ENCODE data around the gene ANKS1A.
A peak's percentile ranks its signal among the peaks of the same experiment; 100 is the strongest.

Gene ANKS1A

GRCh38 chr6:35026434-35027222, 137.6 kb downstream of the ANKS1A start:
- no peak for DNase-seq

DNA sequence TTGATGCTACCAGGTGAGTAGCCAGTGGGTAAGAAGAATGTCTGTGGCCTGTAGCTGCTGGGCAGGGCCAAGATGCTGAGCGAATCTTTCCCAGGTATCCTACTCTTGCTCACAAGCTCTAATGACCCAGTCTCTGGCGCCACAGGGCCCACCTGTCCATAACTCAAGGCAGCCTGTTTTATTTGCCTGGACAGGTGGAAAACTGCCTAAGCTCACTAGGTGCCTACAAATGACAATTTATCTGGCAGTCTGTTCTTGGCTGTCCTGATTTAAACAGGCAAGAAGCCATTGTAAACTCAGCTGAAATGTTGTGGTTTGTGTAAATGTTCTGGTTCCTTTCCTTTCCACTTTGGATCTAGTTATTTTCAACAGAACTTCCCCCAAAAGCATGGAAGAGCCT, 138.8 kb downstream of the ANKS1A start:
- no peak for DNase-seq

GRCh38 chr6:35028781-35029769, 140.0 kb downstream of the ANKS1A start:
- DNase-seq = no peak

- no peak for DNase-seq
These were observed 141.0 kb downstream of the ANKS1A start for GRCh38 chr6:35030099-35030498.

- DNase-seq = no peak
These were observed 142.8 kb downstream of the ANKS1A start for GRCh38 chr6:35031611-35032529.

DNA sequence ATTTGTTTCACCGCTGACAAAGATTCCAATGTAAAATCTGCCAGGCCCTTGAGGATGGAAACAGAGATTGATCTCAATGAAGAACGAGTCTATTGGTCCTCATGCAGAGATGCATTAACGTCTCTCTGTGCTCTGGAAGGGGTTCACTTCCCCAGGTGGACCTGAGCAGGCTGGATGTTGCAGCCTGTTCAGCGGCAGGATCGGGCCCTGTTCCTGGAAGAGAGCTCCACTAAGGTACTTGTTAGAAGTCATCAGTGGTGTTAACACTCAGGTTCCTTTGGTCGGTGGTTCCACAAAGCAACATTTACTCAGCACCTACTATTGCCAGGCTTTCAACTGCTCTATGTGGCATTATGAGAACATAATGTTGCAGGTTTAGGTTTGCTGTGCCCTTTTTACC, 144.6 kb downstream of the ANKS1A start:
- no peak for DNase-seq

DNA sequence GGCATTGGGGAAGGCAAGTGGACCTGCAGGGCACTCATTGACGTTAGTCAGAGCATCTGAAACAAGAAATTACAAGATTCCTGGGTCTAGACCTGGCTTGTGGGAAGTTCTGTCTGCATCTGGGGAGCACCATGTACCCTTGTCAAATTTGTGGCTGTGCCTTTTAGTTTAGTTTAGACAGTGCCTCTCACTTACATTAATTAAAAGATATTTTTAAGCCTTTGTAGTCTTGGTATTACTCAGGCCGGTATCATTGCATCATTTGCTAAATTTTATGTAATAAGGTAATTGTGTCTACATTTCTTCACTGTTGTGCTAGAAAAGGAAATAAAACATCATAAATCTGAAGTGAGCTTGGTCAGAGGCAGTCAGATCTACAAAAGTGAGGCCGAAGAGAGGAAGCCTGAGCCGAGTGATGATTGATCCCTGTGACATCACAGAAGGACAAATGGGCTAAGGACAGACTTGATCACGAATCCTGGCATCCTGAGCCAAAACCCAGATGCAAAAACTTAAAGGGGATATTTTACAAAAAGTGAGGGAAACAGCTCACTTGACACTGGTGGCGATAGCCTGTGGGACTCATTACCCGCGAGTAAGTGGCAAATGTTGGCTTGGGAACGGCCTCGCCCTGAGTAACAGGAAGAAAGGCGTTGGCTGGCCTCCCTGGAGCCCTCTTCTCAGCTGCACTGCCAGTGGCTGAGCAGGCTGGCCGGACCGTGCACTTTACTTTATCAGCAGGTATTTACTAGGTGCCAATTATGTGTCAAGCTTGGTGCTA, 145.5 kb downstream of the ANKS1A start:
- peak in 1 of 2 donors; percentile 32 for DNase-seq

DNA sequence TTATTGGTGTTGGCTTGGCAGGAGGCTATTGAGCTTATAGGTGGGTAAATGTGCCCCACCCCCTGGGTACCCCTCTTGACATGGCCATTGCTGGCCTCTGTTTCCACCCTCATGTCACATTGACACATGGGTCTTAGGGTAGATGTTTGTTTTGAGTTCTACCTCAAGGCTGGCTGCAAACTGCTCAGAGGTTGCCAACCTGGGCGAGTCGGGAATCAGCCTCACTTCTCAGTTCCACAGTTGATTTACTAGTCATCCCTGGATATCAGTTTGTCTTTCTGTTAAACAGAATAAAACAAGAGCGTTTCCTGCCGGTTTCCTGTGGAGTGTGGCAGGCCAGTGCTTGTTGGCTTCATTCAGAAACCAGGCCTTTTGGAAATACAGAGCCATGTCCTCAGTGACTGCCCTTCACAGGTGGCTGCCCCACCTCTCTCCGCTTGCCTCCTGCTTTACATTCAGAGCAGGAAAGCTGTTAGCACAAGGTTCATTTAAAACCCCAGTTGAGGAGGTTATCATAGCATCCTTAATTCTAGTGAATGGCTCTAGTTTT, 146.5 kb downstream of the ANKS1A start:
- no peak for DNase-seq

DNA sequence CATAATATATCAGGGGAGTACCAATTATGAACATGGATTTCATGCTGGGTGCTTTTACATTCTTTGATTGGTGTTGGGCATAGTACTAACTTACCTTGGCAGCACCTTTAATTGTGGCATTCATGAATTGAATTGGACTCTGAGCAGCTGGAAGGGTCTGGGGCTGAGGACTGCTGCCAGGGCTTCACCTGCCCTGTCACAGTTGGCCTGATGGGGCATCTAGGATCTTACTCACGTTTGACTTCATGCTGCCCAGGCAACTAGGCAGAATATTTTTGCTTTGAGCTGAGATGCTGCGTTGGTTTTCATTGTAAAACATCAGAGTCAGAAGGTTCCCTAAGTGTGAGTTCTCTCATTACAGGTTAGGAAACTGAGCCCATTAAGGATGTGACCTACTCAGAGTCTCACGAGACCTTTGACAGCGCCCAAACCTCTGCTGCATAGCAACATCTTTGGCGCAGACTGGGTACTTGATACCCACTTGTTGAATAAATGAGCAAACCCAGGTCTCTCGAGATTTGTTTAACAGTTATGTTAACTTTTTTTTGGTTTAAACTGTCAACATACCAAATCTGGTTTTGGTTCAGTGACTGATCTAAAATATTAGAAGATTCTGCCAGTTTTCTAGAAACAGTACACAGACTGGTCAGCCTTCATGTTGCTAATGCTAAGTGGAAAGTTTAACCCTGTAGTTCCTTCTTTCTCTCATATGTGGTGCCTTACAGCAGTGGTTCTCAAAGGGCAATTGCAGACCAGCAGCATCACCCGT, 147.2 kb downstream of the ANKS1A start:
- DNase-seq = no peak

DNA sequence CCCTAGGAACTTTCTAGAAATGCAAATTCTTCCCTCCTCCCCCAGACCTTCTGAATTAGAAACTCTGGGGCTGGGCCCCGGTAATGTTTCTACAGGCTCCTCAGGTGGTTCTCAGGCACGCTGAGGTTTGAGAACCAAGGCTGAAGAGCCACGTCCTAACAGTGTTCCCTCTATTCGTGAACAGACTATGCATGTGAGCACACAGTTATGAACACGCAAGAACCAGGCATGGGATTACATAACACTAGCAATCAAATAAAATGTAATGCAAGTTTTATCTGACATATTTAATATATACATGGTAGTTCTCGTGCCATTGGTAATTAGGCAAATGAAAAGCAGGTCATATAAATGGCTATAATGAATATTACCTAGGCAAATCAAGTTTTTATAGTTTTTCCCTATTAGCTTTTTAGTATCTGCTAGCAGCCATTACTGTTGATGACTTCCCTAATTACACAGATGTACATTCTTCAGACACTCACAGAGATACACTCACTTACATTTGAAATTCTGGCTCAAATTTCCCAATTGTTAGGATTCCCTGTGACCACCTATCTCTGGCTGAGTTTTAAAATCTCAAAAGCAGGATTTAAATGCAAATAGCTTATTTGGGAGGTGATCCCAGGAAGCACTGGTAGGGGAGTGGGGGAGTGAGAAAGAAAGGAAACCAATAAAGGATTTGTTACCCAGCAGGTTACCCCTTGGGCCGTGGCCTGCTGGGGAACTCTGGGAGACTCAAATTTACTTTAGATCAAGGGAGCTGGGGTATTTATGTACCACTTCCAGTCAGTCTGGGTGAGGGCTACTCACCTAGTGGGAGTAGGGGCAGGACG, 148.0 kb downstream of the ANKS1A start:
- no peak for DNase-seq

- no peak for DNase-seq
These were observed 148.6 kb downstream of the ANKS1A start for GRCh38 chr6:35037664-35038038.

DNA sequence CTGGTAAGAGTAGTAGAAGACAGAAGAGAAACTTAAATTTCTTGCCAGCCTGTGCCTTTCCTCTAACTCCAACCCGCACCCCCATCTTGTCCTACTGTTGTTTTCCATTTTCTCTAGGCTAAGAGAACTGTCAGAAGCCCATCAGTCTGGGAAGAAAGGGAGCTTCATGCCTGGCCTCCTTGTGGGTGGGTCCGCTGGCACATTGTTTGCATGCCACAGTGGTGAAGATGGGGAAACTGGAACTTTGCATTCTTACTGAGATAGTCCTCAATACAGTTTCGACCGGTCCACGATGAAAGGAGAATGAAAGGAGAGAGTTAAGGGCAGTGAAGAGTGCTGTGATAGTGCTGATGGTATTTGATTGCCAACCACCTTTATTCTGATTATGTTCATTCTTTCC, 149.0 kb downstream of the ANKS1A start:
- DNase-seq = no peak

DNA sequence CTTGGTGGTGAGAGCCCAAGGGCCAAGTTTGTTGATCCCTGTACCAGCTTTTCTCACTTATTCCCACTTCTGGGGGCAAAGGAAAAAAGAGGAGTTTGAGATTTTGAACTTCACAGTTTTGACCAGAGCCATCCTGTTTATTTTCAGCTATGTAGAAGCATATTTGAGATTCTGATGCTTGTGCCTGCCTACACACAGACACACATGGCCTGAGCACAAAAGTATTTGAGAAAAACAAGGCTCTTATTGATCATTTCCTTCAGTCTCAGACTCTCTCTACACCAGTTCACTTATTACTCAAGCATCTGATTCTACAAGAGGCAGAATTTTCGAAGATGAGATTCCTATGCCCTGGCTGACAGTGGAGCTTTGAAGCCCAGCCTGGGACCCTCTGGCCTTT, 151.3 kb downstream of the ANKS1A start:
- DNase-seq = no peak

DNA sequence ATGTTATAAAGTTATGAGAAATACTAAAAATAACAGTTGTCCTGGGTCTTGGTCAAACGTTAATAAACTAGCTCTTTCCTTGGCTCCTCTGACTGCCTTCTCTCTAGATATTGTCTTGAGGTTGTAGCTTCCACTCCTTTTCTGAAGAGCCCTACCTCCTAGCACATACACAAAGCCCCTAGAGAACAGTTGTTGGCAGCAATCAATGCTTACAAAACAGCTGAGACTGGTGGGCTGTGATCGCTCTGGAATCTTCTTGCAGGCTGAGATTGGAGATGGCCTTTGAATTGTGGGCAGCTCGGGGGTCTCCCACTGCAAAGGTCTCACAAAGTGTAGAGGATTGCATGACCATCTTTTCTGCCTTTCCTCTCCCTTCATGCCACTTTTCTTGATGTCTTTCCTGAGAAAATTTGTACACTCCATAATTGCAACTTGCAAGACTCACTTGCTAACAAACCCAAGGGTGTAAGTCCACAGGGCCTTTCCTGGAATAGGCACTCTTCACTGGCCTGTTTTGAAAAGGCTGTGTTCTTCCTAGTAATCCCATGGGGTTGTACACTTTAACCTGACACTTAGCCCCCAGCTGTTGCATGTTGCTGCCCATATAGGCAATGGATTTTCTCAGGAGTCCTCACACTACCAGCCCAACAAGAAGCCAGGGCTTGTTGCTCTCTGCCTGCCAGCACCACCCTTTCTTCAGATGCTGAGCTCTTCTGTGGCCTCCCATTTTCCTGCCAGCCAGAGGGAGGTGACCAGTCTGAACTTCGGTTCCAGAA, 152.2 kb downstream of the ANKS1A start:
- DNase-seq = no peak

DNA sequence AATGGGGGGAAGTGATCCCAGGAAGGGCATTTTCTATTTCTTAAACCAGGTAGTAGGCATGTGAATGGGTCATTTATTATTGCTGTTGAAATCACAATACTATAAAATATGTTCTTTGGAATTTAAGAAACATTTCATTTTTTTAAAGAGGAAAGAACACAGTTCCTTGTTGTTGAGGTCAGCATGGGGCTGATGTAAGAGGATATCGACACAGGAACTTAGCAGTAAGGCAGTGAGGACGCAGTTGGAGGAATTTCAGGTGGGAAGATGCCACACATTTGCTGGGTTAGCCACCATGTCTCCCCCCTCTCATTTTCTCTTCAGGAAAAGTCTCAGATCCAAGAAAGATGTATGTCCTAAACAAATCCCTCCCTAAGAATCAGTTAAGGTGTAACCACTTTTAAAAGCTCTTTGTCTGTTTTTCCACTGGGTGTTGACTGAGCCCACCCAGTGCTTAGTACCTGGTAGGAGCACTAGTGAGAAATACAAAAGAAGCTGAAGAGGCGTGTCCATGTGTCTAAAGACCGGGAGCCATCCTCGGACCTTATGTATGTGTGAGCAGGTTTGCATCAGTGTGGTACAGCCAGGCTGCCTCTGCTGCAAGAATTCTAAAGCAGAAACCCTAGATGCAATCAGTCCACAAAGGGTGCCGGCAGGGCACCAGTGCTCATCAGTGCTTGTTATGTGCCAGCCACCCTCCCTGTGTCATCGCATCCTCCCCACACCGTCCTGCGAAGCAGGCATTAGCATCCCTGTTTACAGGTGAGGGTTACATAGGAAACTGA, 153.2 kb downstream of the ANKS1A start:
- no peak for DNase-seq

- DNase-seq = no peak
These were observed 154.5 kb downstream of the ANKS1A start for GRCh38 chr6:35043381-35044130.

DNA sequence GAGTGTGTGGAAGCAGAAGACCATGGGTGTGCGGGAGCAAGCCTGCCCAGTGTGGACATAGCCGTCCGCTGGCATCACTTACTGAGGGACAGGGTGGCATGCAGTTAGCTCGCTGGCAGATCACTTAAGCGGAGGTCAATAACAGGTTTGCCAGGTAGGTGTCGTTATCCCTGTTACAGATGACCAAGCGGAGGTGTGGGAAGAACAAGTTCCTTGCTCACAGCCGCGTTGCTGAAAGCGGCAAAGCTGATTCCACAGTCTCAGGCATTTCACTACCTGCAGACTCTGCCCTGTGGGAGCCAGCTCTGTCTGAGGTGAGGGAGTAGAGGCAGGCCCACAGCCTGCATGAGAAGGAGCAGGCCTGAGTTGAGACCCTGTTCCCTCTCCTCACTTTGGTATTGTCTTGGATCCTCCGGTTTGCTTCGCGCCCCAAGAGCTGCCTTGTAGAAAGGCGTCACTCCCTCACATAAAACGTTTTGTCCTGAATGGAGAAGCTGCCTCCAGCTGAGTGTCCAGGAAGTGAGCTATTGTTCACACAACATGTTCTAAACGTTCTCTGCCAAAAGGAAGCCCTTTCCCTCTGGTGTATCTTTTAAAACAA, 155.2 kb downstream of the ANKS1A start:
- DNase-seq = no peak

Data from CD4-positive, alpha-beta T cell treated with Interleukin-4 for 1 hour (primary cell).